GM12865 (cell line): Measurements from ENCODE around the gene KRTAP10-10.
"Not testable (repeated sequence)": the region's sequence is repeated elsewhere in the genome, so short reads cannot be mapped to it uniquely, and the experiment has no call there.

ENCODE experiments used
- DNase-seq: peaks from one replicate; pipeline ENCODE4 v3.0.0; 2010; ENCODE audit warnings: low read depth
- H3K4me3 ChIP-seq: 2 replicates; pipeline ENCODE4 v1.5.1; 2011; ENCODE audit warnings: mild to moderate bottlenecking, low read depth, low read length, control low read depth
- CTCF ChIP-seq: IDR thresholded peaks from 2 replicates; pipeline ENCODE4 v1.5.1; 2011; ENCODE audit warnings: low read length, control low read depth, low read depth, inconsistent platforms; ENCODE audit not compliant: insufficient read depth; ENCODE audit errors: missing control alignments

The KRTAP10-10 gene

GRCh38 chr21:44593598-44594405 is 43.4 kb upstream of the KRTAP10-10 start:
- H3K4me3 ChIP-seq = no peak overlapping the region
- no peak for DNase-seq
- no peak for TF ChIP-seq CTCF

GRCh38 chr21:44594406-44594916 is 42.7 kb upstream of the KRTAP10-10 start:
- no peak for DNase-seq
- no peak for TF ChIP-seq CTCF
- H3K4me3 ChIP-seq = no peak overlapping the region

- H3K4me3 ChIP-seq = no peak overlapping the region
- no peak for DNase-seq
- no peak for TF ChIP-seq CTCF
Observed at GRCh38 chr21:44595524-44595923, 41.6 kb upstream of the KRTAP10-10 start.

GRCh38 chr21:44596068-44596725 is 41.0 kb upstream of the KRTAP10-10 start:
- no peak for TF ChIP-seq CTCF
- no peak for DNase-seq
- H3K4me3 ChIP-seq = no peak overlapping the region

- no peak overlapping the region for H3K4me3 ChIP-seq
- DNase-seq = no peak
- no peak for TF ChIP-seq CTCF
Observed at GRCh38 chr21:44598061-44598460, 39.1 kb upstream of the KRTAP10-10 start.

- no peak overlapping the region for H3K4me3 ChIP-seq
- TF ChIP-seq CTCF = no peak
- DNase-seq = no peak
Observed at GRCh38 chr21:44599264-44600029, 37.7 kb upstream of the KRTAP10-10 start.

GRCh38 chr21:44600118-44600978 is 36.8 kb upstream of the KRTAP10-10 start, which contains the start of gene KRTAP10-7:
Gene KRTAP10-7 (plus strand): TSS chr21:44600597. CDS start chr21:44600622, 25 bp downstream.
- DNase-seq, H3K4me3 ChIP-seq: not testable (repeated sequence)

GRCh38 chr21:44601091-44601490 is 36.1 kb upstream of the KRTAP10-10 start:
- H3K4me3 ChIP-seq, DNase-seq: not testable (repeated sequence)
